ENCODE results near the gene SNAI3. TPM values are rescaled to one million over a fixed set of nuclear protein-coding genes. Genes with fewer than 3 reads are reported as not detected.
A peak's percentile ranks its signal among the peaks of the same experiment; 100 is the strongest.

Gene SNAI3
- total and polyA plus RNA-seq, 9 of the 15 experiments (the other 6 are each of a cell fraction or from before 2014, with no cell fraction given), result 0.04 to 4.1 (median 0.80) TPM; not detected in 1

GRCh38 chr16:88700636-88701482, 14.6 kb upstream of the SNAI3 start (continued):
- TF ChIP-seq, protein P1, sequence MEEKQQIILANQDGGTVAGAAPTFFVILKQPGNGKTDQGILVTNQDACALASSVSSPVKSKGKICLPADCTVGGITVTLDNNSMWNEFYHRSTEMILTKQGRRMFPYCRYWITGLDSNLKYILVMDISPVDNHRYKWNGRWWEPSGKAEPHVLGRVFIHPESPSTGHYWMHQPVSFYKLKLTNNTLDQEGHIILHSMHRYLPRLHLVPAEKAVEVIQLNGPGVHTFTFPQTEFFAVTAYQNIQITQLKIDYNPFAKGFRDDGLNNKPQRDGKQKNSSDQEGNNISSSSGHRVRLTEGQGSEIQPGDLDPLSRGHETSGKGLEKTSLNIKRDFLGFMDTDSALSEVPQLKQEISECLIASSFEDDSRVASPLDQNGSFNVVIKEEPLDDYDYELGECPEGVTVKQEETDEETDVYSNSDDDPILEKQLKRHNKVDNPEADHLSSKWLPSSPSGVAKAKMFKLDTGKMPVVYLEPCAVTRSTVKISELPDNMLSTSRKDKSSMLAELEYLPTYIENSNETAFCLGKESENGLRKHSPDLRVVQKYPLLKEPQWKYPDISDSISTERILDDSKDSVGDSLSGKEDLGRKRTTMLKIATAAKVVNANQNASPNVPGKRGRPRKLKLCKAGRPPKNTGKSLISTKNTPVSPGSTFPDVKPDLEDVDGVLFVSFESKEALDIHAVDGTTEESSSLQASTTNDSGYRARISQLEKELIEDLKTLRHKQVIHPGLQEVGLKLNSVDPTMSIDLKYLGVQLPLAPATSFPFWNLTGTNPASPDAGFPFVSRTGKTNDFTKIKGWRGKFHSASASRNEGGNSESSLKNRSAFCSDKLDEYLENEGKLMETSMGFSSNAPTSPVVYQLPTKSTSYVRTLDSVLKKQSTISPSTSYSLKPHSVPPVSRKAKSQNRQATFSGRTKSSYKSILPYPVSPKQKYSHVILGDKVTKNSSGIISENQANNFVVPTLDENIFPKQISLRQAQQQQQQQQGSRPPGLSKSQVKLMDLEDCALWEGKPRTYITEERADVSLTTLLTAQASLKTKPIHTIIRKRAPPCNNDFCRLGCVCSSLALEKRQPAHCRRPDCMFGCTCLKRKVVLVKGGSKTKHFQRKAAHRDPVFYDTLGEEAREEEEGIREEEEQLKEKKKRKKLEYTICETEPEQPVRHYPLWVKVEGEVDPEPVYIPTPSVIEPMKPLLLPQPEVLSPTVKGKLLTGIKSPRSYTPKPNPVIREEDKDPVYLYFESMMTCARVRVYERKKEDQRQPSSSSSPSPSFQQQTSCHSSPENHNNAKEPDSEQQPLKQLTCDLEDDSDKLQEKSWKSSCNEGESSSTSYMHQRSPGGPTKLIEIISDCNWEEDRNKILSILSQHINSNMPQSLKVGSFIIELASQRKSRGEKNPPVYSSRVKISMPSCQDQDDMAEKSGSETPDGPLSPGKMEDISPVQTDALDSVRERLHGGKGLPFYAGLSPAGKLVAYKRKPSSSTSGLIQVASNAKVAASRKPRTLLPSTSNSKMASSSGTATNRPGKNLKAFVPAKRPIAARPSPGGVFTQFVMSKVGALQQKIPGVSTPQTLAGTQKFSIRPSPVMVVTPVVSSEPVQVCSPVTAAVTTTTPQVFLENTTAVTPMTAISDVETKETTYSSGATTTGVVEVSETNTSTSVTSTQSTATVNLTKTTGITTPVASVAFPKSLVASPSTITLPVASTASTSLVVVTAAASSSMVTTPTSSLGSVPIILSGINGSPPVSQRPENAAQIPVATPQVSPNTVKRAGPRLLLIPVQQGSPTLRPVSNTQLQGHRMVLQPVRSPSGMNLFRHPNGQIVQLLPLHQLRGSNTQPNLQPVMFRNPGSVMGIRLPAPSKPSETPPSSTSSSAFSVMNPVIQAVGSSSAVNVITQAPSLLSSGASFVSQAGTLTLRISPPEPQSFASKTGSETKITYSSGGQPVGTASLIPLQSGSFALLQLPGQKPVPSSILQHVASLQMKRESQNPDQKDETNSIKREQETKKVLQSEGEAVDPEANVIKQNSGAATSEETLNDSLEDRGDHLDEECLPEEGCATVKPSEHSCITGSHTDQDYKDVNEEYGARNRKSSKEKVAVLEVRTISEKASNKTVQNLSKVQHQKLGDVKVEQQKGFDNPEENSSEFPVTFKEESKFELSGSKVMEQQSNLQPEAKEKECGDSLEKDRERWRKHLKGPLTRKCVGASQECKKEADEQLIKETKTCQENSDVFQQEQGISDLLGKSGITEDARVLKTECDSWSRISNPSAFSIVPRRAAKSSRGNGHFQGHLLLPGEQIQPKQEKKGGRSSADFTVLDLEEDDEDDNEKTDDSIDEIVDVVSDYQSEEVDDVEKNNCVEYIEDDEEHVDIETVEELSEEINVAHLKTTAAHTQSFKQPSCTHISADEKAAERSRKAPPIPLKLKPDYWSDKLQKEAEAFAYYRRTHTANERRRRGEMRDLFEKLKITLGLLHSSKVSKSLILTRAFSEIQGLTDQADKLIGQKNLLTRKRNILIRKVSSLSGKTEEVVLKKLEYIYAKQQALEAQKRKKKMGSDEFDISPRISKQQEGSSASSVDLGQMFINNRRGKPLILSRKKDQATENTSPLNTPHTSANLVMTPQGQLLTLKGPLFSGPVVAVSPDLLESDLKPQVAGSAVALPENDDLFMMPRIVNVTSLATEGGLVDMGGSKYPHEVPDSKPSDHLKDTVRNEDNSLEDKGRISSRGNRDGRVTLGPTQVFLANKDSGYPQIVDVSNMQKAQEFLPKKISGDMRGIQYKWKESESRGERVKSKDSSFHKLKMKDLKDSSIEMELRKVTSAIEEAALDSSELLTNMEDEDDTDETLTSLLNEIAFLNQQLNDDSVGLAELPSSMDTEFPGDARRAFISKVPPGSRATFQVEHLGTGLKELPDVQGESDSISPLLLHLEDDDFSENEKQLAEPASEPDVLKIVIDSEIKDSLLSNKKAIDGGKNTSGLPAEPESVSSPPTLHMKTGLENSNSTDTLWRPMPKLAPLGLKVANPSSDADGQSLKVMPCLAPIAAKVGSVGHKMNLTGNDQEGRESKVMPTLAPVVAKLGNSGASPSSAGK (IDR thresholded peaks at IDR 0.05), result no peak
- TF ChIP-seq, protein P2, sequence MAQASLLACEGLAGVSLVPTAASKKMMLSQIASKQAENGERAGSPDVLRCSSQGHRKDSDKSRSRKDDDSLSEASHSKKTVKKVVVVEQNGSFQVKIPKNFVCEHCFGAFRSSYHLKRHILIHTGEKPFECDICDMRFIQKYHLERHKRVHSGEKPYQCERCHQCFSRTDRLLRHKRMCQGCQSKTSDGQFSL (CRISPR knock-in tag; IDR thresholded peaks at IDR 0.05), result no peak
- TF ChIP-seq, protein P2 (tag; IDR thresholded peaks at IDR 0.05), result no peak
- TF ChIP-seq OTX1 (CRISPR knock-in tag; IDR thresholded peaks at IDR 0.05), result no peak
- no peak for TF ChIP-seq HDAC2 (IDR thresholded peaks at IDR 0.05)
- peak in 1 of 3 experiments; percentile 28 for TF ChIP-seq YY1 (IDR thresholded peaks at IDR 0.05; ENCODE audit: borderline replicate concordance in 1 of 3, control insufficient read depth in 1 of 3, extremely low read depth in 1 of 3, insufficient read depth in 3 of 3, insufficient read length in 1 of 3, insufficient replicate concordance in 2 of 3, low read depth in 1 of 3, low read length in 2 of 3)
- no peak for TF ChIP-seq ZSCAN29 (IDR thresholded peaks at IDR 0.05)
- TF ChIP-seq, protein P3, sequence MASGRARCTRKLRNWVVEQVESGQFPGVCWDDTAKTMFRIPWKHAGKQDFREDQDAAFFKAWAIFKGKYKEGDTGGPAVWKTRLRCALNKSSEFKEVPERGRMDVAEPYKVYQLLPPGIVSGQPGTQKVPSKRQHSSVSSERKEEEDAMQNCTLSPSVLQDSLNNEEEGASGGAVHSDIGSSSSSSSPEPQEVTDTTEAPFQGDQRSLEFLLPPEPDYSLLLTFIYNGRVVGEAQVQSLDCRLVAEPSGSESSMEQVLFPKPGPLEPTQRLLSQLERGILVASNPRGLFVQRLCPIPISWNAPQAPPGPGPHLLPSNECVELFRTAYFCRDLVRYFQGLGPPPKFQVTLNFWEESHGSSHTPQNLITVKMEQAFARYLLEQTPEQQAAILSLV (tag; IDR thresholded peaks at IDR 0.05), result no peak
- no peak for TF ChIP-seq SRF (CRISPR knock-in tag; IDR thresholded peaks at IDR 0.05)
- TF ChIP-seq NCOA4 (IDR thresholded peaks at IDR 0.05; ENCODE audit: partially characterized antibody), result no peak
- TF ChIP-seq, protein P4, sequence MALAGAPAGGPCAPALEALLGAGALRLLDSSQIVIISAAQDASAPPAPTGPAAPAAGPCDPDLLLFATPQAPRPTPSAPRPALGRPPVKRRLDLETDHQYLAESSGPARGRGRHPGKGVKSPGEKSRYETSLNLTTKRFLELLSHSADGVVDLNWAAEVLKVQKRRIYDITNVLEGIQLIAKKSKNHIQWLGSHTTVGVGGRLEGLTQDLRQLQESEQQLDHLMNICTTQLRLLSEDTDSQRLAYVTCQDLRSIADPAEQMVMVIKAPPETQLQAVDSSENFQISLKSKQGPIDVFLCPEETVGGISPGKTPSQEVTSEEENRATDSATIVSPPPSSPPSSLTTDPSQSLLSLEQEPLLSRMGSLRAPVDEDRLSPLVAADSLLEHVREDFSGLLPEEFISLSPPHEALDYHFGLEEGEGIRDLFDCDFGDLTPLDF (CRISPR knock-in tag; IDR thresholded peaks at IDR 0.05), result peak; percentile 47; the same call in 1 of the 2 replicates

Measured in K562 (cell line).